Measurements from ENCODE around the gene ATP8A1.

The ATP8A1 gene

GRCh38 chr4:42359711-42360110 lies 297.2 kb downstream of the ATP8A1 start:
- no peak for DNase-seq

Data from right hindlimb (tissue), 1 donor.